K562 (cell line): ENCODE data around the gene HTT-AS. TPM values are rescaled to one million over a fixed set of nuclear protein-coding genes. Genes with fewer than 3 reads are reported as not detected.

ENCODE experiments used
- CCNT2 ChIP-seq: IDR thresholded peaks from 2 replicates; pipeline ENCODE4 v1.6.1; 2011; ENCODE audit warnings: borderline replicate concordance, low read depth, mild to moderate bottlenecking, moderate library complexity, mixed read lengths, low read length; ENCODE audit not compliant: insufficient read length; ENCODE audit errors: extremely low read depth
- DMBX1 ChIP-seq: fragments of 250-450 bp; sonication (Bioruptor Pico); IDR thresholded peaks from 2 replicates; pipeline ENCODE4 v1.8.0; 2022; ENCODE audit warnings: inconsistent platforms, mild to moderate bottlenecking, moderate library complexity, borderline replicate concordance
- ETS2 ChIP-seq: IDR thresholded peaks from 2 replicates; pipeline ENCODE4 v1.6.1; 2016; ENCODE audit warnings: borderline replicate concordance, missing genetic modification characterization, mild to moderate bottlenecking, moderate library complexity, missing compliant biosample characterization; ENCODE audit not compliant: poor library complexity, severe bottlenecking
- ETV6 ChIP-seq, 3 experiments: fragments of 150-350 bp in 1 of 3; sonication (generic) in 1 of 3; formaldehyde crosslinking in 1 of 3; IDR thresholded peaks; 2 replicates each; pipeline versions ENCODE4 v1.6.1 to v1.8.0; 2014 to 2022; ENCODE audit warnings: borderline replicate concordance in 2 of 3, low read depth in 2 of 3, antibody characterized with exemption in 1 of 3, low read length in 1 of 3, mild to moderate bottlenecking in 1 of 3, missing genetic modification reagents in 1 of 3
- FOXK1 ChIP-seq: sonication (generic); formaldehyde crosslinking; IDR thresholded peaks from 2 replicates; pipeline ENCODE4 v1.8.0; 2022; ENCODE audit warnings: missing genetic modification reagents, mild to moderate bottlenecking, borderline replicate concordance
- FOXM1 ChIP-seq, 2 experiments: fragments of 450-650 bp in 1 of 2; sonication (generic) in 1 of 2; formaldehyde crosslinking in 1 of 2; IDR thresholded peaks; 2 replicates each; pipeline versions ENCODE4 v1.6.1 to v1.9.0; 2017 to 2022; ENCODE audit warnings: low read depth in 2 of 2, mild to moderate bottlenecking in 2 of 2, missing genetic modification reagents in 1 of 2, moderate library complexity in 1 of 2
- HDAC3 ChIP-seq: fragments of 450-650 bp; IDR thresholded peaks from 2 replicates; pipeline ENCODE4 v1.6.1; 2018; ENCODE audit warnings: borderline replicate concordance, mild to moderate bottlenecking, moderate library complexity; ENCODE audit not compliant: partially characterized antibody
- NFYB ChIP-seq: IDR thresholded peaks from 2 replicates; pipeline ENCODE4 v1.6.1; 2011; ENCODE audit warnings: mild to moderate bottlenecking, moderate library complexity; ENCODE audit not compliant: insufficient read length; ENCODE audit errors: extremely low read depth
- NUFIP1 ChIP-seq: fragments of 450-650 bp; IDR thresholded peaks from 2 replicates; pipeline ENCODE4 v1.6.1; 2018; ENCODE audit not compliant: partially characterized antibody
- RBBP5 ChIP-seq: fragments of 200-600 bp; sonication (generic); IDR thresholded peaks from 2 replicates; pipeline ENCODE4 v1.6.1; 2012; ENCODE audit warnings: borderline replicate concordance, mild to moderate bottlenecking, low read length, control low read depth, inconsistent platforms; ENCODE audit not compliant: insufficient read depth, poor library complexity, severe bottlenecking
- SIN3A ChIP-seq, 2 experiments: fragments of 150-350 bp in 1 of 2; IDR thresholded peaks; 2 replicates each; pipeline ENCODE4 v1.6.1; 2011 to 2016; ENCODE audit warnings: borderline replicate concordance in 2 of 2, low read depth in 2 of 2, low read length in 2 of 2, mild to moderate bottlenecking in 2 of 2, moderate library complexity in 2 of 2; ENCODE audit not compliant: control insufficient read depth in 1 of 2
- SMARCA4 ChIP-seq: fragments of 450-650 bp; IDR thresholded peaks from 2 replicates; pipeline ENCODE4 v1.6.1; 2016
- SMARCA5 ChIP-seq: fragments of 450-650 bp; IDR thresholded peaks from 2 replicates; pipeline ENCODE4 v1.6.1; 2016
- TRIM24 ChIP-seq, 2 experiments: fragments of 450-650 bp; IDR thresholded peaks; 2 replicates each; pipeline ENCODE4 v1.6.1; 2016
- TSC22D4 ChIP-seq: fragments of 450-650 bp; IDR thresholded peaks from 2 replicates; pipeline ENCODE4 v1.6.1; 2016; ENCODE audit warnings: missing genetic modification characterization, missing biosample characterization, control low read depth
- ZKSCAN3 ChIP-seq: fragments of 250-450 bp; sonication (Bioruptor Pico); IDR thresholded peaks from 2 replicates; pipeline ENCODE4 v1.4.0; 2020
- ZNF23 ChIP-seq: fragments of 250-450 bp; sonication (Bioruptor Pico); IDR thresholded peaks from 2 replicates; pipeline ENCODE4 v1.4.0; 2020; ENCODE audit warnings: mild to moderate bottlenecking
- ZNF282 ChIP-seq: sonication (generic); formaldehyde crosslinking; IDR thresholded peaks from 2 replicates; pipeline ENCODE4 v1.8.1; 2023; ENCODE audit warnings: missing genetic modification reagents
- polyA plus RNA-seq, 8 experiments: library from polyadenylated mRNA; depleted of rRNA in 4 of 8; stranded (reverse) in 5 of 8; unstranded in 3 of 8; fragments of >200 nt; fragmentation: Nextera tagmentation in 2 of 8; fragmentation: Illumina TruSeq in 1 of 8; extraction: Ambion mirVana in 2 of 8; extraction: Trizol in 1 of 8; gene quantifications; 2 replicates each; pipeline versions ENCODE4 v1.2.1 to v1.2.3, GENCODE V29; 2011 to 2014; ENCODE audit warnings: inconsistent platforms in 1 of 8, missing spikeins in 1 of 8
- total RNA-seq, 7 experiments: library from RNA; depleted of rRNA in 6 of 7; stranded (reverse); fragments of >200 nt in 6 of 7; fragmentation: Illumina TruSeq in 2 of 7; extraction: Trizol in 2 of 7; gene quantifications; 2 replicates each; pipeline versions ENCODE4 v1.2.1 to v1.2.3, GENCODE V29; 2011 to 2021; ENCODE audit warnings: low replicate concordance in 1 of 7
- TF ChIP-seq, protein P1 (sequence below): fragments of 250-450 bp; sonication (Bioruptor Pico); IDR thresholded peaks from 2 replicates; pipeline ENCODE4 v1.5.0; 2020; ENCODE audit warnings: mild to moderate bottlenecking, borderline replicate concordance
- TF ChIP-seq, protein P2 (sequence below), 2 experiments: fragments of 450-650 bp in 1 of 2; sonication (generic) in 1 of 2; formaldehyde crosslinking in 1 of 2; IDR thresholded peaks in 1 of 2; conservative IDR thresholded peaks in 1 of 2; 2 replicates each; pipeline versions ENCODE4 v1.6.1 to v1.8.1; 2016 to 2023; ENCODE audit warnings: mild to moderate bottlenecking in 2 of 2, moderate library complexity in 2 of 2, inconsistent platforms in 1 of 2, missing genetic modification reagents in 1 of 2
- TF ChIP-seq, protein P3 (sequence below): fragments of 200-800 bp; sonication (Bioruptor generic); IDR thresholded peaks from 2 replicates; pipeline ENCODE4 v1.6.1; 2017; ENCODE audit warnings: missing genetic modification characterization, missing compliant biosample characterization

The HTT-AS gene
- total and polyA plus RNA-seq, 9 of the 15 experiments (the other 6 are each of a cell fraction or from before 2014, with no cell fraction given) = not detected

DNA sequence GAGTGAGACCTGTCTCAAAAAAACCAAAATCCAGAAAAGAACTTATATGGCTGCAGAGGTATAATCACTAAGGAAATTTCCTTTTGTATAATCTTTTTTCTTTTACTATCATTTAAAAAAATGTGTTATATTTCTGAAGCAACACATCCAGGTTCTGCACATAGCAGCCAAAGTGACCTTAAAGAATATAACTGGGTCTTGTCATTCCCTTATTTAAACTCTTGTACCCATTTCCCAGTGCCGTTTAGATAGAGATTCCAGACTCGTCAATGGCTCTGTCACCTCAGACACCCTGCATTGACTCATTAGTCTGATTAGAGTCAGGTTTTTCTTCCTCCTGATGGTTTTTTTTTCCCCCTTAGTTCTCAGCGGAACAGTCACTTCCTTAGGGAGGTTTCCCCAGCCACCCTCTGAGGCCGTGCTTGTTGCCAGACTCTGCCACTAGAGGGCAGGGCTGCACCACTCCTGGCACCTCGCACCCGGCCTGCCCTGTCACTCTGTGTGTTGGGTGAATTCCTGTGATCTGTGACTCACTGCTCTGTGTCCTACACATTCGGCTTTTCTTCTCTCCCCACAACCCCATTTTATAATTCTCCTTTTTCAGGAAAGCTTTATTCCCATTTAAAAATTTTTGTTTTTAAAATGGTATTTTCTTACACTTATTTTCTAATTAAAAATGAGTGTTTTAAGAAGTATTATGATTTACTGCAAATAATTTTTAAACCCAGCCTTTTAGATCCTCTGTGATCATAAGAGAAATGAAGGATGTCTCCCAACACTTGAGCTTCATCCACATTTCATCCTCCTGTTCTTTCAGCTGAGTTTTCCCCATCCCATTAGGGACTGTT is 32.2 kb upstream of the HTT-AS start (continued):
- TF ChIP-seq ETS2 (tag) (no peak), NUFIP1 (no peak), SMARCA4 (peak; percentile 27; the same call in 1 of the 2 replicates), ZKSCAN3 (CRISPR knock-in tag) (no peak), RBBP5 (no peak), CCNT2 (no peak), HDAC3 (no peak), ETV6 (IDR thresholded peaks at IDR 0.05; ENCODE audit: borderline replicate concordance in 1 of 2, low read depth in 2 of 2, low read length in 1 of 2) (no peak), ETV6 (CRISPR knock-in tag; IDR thresholded peaks at IDR 0.05; ENCODE audit: borderline replicate concordance) (no peak), ZNF282 (no peak), ZNF23 (CRISPR knock-in tag) (no peak), SMARCA5 (no peak), SIN3A (IDR thresholded peaks at IDR 0.05; ENCODE audit: borderline replicate concordance in 2 of 2, control insufficient read depth in 1 of 2, low read depth in 2 of 2, low read length in 2 of 2) (no peak), FOXM1 (IDR thresholded peaks at IDR 0.05; ENCODE audit: low read depth) (no peak), FOXM1 (CRISPR knock-in tag; IDR thresholded peaks at IDR 0.05; ENCODE audit: low read depth) (no peak), TRIM24 (IDR thresholded peaks at IDR 0.05) (no peak), DMBX1 (no peak), TSC22D4 (tag) (no peak), FOXK1 (CRISPR knock-in tag) (no peak), NFYB (no peak)
- TF ChIP-seq, protein P1, sequence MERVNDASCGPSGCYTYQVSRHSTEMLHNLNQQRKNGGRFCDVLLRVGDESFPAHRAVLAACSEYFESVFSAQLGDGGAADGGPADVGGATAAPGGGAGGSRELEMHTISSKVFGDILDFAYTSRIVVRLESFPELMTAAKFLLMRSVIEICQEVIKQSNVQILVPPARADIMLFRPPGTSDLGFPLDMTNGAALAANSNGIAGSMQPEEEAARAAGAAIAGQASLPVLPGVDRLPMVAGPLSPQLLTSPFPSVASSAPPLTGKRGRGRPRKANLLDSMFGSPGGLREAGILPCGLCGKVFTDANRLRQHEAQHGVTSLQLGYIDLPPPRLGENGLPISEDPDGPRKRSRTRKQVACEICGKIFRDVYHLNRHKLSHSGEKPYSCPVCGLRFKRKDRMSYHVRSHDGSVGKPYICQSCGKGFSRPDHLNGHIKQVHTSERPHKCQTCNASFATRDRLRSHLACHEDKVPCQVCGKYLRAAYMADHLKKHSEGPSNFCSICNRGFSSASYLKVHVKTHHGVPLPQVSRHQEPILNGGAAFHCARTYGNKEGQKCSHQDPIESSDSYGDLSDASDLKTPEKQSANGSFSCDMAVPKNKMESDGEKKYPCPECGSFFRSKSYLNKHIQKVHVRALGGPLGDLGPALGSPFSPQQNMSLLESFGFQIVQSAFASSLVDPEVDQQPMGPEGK (CRISPR knock-in tag) = no peak
- TF ChIP-seq, protein P2, sequence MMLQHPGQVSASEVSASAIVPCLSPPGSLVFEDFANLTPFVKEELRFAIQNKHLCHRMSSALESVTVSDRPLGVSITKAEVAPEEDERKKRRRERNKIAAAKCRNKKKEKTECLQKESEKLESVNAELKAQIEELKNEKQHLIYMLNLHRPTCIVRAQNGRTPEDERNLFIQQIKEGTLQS (IDR thresholded peaks at IDR 0.05) = peak; percentile 48; the same call in 1 of the 2 replicates
- TF ChIP-seq, protein P2 (CRISPR knock-in tag; conservative IDR thresholded peaks at IDR 0.05) = no peak
- TF ChIP-seq, protein P3, sequence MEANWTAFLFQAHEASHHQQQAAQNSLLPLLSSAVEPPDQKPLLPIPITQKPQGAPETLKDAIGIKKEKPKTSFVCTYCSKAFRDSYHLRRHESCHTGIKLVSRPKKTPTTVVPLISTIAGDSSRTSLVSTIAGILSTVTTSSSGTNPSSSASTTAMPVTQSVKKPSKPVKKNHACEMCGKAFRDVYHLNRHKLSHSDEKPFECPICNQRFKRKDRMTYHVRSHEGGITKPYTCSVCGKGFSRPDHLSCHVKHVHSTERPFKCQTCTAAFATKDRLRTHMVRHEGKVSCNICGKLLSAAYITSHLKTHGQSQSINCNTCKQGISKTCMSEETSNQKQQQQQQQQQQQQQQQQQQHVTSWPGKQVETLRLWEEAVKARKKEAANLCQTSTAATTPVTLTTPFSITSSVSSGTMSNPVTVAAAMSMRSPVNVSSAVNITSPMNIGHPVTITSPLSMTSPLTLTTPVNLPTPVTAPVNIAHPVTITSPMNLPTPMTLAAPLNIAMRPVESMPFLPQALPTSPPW (CRISPR knock-in tag) = peak; percentile 39
